Activated CD4-positive, CD25-positive, alpha-beta regulatory T cell treated with anti-CD3 and anti-CD28 coated beads, Interleukin-2, amount 50 U/mL, for 72 hours (primary cell): ENCODE measurements around the gene ANP32A.
A peak's percentile ranks its signal among the peaks of the same experiment; 100 is the strongest.

Source experiments
- DNase-seq: peaks from one replicate; pipeline ENCODE4 v3.0.0; 2021

ANP32A gene

GRCh38 chr15:68797599-68798345 is 22.9 kb downstream of the ANP32A start:
- no peak for DNase-seq

GRCh38 chr15:68797191-68797590 is 23.5 kb downstream of the ANP32A start:
- DNase-seq = no peak

- DNase-seq = no peak
Observed at GRCh38 chr15:68796576-68796975, 24.1 kb downstream of the ANP32A start.

GRCh38 chr15:68795298-68795848 is 25.3 kb downstream of the ANP32A start:
- DNase-seq = peak; percentile 68

DNA sequence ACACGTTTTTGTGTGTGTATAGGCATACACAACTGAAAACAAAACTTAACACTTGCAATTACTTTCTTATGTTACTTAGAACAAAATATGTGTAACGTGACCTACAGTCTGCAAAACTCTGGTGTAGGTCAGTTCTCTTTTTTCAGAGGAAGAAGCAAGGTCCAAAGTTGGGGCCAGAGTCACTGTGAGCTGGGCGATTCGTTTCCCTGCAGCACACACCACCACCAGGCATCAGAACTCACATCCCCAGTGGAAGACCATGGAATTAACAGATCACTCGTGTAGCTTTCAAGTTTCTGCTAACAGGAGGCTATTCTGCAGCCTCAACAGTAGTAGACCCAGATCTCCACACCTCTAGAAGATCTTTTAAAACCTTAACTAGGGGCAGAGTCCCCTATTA is 25.8 kb downstream of the ANP32A start:
- no peak for DNase-seq

DNA sequence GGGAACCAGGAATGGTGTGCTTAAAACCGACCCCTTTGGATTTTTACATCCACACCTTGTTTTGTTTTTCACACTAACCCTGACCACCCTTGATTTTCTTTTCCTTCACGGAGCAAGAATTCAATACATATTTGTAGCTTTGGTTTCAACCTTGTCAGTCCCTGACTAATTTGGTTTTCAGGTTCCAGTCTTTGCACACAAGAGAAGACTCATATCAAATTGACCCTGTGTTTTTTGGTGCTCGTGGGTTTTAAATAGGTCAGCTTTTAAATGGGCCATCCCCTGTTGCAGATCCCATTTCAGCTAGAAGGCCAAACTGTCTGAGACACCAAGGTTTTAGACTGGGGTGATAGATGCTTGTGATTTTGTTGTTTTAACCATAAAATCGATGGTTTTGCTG is 26.4 kb downstream of the ANP32A start:
- DNase-seq = no peak

GRCh38 chr15:68793776-68794175 is 26.9 kb downstream of the ANP32A start:
- no peak for DNase-seq

- DNase-seq = no peak
Observed at GRCh38 chr15:68792901-68793766, 27.6 kb downstream of the ANP32A start.

DNA sequence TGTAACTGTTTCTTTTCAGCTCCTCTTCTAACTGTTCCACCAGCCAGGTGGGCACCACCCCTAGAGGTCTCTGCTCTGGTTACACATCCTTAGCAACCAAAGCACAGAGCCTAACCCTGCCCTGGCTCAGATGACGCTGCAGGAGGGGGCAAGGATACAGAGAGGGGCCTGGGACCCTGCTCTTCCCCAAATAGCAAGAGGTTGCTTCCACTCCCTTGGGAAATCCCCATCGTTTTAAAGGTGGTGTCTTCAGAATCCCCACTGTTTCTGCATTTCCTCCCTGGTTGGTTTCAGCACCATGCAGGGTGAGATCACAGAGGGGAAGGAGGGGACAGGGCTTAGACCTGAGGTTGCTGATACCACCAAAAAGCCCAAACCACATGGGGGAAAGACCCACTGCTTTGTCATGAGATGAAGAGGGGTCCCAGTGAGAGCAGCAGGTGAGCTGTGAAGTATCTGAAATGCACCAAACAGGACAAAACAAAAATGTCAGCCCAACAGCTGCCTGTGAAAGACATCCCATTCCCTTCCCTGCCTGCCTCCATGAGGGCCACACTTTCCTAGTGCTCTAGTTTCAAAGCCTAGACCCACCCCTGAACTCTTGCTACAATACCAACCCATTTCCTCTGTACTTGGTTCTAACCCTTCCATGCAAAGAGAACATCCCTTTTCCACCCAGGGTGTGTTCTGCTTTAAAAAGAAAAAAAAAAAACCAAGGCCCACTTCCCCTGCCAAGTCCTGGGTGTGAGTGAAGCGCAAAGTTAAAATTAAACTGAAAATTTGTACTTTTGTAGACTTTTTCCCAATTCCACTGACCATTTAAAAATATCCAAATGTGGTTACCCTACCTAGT is 29.0 kb downstream of the ANP32A start:
- DNase-seq = no peak

DNA sequence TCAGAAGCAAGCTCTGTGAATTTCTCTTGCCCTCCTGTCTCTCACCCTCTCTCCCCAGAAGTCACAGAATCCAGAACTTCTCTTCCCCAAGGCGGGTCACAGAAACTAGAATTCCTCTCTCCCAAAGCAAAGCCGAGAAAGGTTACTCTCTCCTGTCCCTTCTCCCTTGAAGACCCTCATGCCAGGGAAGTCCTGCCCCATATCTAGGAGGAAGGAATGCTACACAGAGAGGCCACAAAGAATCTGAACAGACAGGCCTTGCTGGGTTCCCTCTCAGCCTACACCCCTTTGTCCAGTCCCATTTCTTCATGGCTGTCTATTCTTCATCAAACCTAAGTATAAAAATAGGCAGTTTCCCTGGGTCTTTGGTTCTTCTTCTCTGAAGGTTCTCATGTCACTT is 29.8 kb downstream of the ANP32A start:
- no peak for DNase-seq

- no peak for DNase-seq
Observed at GRCh38 chr15:68790242-68790575, 30.5 kb downstream of the ANP32A start.

DNA sequence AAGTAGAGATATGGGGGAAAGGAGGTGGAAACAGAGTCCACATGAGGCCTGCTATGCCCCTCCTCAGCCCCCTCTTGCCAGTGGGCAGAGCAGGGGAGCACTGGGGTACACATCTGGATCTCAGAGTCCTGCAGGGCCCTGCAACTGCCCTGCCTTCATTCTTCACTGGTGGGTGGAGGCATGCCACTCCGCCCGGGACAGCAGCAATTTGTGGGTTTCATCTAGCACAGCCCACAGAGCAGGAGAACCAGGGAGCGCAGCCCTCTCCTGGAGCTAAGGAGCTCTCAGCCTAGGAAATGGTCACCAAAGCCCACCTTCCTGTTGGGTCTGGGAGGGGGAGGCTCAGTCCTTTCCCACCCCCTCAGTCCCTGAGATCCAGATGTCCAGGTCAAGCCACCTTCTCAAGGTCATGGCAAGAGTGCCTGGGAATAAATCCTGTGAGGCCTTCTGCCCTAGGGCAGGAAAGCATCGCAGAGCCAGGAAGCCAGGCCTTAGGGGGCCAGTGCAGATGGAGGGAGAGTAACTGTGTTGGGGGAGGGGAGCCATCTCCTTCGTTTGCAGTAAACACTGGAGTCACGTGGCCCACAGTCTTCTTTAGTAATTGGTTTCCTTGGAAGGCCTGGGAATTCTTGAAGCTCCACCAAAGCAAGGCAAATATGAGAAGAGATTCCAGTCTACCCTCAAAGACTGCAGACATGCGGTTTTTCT is 31.0 kb downstream of the ANP32A start:
- no peak for DNase-seq

GRCh38 chr15:68789091-68789490 is 31.6 kb downstream of the ANP32A start:
- DNase-seq = no peak

DNA sequence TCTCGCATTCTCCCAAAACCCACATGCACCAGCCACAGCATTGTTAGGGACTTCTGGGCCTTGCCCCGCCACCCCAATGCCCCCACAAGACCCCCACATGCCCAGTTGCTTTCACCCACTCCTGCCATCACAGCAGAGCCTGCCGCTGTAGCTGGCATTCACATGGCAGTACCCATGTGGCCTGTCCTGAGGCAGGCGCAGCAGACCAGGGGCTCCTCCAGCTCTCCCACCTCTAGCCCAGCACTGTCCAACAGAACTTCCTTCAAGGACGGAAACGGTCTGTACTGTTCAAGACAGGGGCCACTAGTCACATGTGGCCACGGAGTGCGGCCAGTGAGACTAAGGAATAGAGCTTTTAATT is 32.5 kb downstream of the ANP32A start:
- DNase-seq = no peak

- no peak for DNase-seq
Observed at GRCh38 chr15:68787609-68788263, 33.0 kb downstream of the ANP32A start.

DNA sequence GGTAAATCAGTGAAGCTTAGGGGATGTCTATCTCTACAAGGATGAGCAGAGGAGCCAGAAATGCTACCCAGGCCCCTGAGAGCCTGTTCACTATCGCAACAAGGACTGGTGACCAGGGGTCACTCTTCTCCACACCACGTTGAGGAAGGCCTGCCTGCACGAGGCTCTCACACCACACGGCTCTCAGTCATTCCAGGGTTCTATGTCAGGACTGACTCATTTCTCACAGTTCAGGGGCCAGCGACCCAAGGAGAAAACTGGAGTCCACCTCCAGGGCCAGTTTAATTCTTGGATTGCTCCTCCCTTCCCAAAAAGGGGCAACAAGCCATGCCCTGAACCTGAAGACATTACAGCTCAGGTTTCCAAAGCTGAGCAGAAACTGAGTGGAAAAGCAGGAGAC is 33.9 kb downstream of the ANP32A start:
- no peak for DNase-seq

GRCh38 chr15:68785541-68785940 is 35.2 kb downstream of the ANP32A start:
- no peak for DNase-seq

DNA sequence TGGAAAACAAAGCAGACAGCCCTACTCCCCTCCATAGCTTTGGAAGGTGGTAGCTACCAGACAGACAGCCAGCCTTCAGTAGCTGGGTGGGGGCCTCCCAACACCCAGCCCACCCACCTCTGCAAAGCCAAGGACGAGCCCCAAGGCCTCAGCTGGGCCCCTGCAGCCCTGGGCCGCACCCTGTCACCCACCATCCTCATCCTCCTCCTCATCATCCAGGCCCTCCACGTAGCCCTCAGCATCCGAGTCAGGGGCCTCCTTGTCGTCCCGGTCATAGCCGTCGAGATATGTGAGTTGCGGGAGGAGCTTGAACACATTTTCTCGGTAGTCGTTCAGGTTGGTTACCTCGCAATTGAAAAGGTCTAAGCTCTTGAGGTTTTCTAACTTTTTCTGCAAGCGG is 36.5 kb downstream of the ANP32A start:
- no peak for DNase-seq

GRCh38 chr15:68783226-68784058 is 37.3 kb downstream of the ANP32A start:
- peak; percentile 61 for DNase-seq

GRCh38 chr15:68782589-68783161 is 38.0 kb downstream of the ANP32A start:
- DNase-seq = no peak
